ENCODE results near the gene ZFAND2B. TPM values are rescaled to one million over a fixed set of nuclear protein-coding genes. Genes with fewer than 3 reads are reported as not detected.

Gene ZFAND2B
- polyA plus RNA-seq, 1 donor (not counting 4 experiments of a cell fraction or from before 2014, with no cell fraction given), result 23.2 TPM

DNA sequence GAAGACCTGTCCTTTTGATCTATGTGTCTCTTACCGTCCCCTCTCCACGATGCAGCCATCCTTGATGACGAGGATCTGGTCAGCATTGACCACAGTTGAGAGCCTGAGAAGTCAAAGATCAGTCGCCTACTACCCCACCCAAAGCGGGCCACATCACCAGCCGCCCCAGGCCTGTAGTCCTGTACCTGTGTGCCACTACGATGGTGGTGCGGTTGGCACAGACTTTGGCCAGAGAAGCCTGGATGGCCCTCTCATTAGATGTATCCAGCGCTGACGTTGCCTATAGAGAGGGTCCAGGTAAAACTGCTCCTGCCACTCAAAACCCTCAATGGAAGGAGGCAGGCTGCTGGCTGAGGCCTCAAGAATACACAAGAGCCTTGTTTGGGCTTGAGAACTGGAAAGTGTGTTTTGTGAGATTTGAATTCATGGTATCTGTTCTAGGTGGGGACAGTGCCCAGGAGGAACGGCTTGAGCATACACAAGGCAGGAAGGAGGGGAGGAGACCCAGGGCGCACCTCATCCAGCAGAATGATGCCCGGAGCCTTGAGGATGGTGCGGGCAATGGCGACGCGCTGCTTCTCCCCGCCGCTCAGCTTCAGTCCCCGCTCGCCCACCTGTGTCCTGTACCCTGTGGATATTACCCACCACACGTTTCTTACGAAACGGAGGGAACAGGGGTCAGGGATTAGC is 3.8 kb downstream of the ZFAND2B start:
- Histone ChIP-seq H3K79me2 (ENCODE audit: control insufficient read depth, insufficient read depth, low read length) (no peaks in the 10 kb centered on the region), H2AFZ (ENCODE audit: control insufficient read depth, low read length) (no peak overlapping the region), H3K27ac (ENCODE audit: control insufficient read depth, insufficient read depth, low read length) (no peak overlapping the region), H3K4me1 (ENCODE audit: control insufficient read depth, extremely low read depth, insufficient read depth, low read length) (peaks cover 16% of the 10 kb centered on the region), H3K4me3 (ENCODE audit: control insufficient read depth in 2 of 3, extremely low read depth in 1 of 3, insufficient read depth in 2 of 3, low read depth in 1 of 3, low read length in 3 of 3) (no peak overlapping the region), H3K36me3 (ENCODE audit: control insufficient read depth in 2 of 2, extremely low read depth in 1 of 2, insufficient read depth in 2 of 2, low read length in 2 of 2) (peaks cover 23 to 29% of the 10 kb centered on the region in 2 experiments), H4K20me1 (ENCODE audit: control insufficient read depth, extremely low read depth, insufficient read depth, low read length) (no peaks in the 10 kb centered on the region), H3K9me3 (ENCODE audit: control insufficient read depth, low read depth, low read length) (no peaks in the 10 kb centered on the region), H3K27me3 (ENCODE audit: control insufficient read depth, extremely low read depth, insufficient read depth, low read length) (no peaks in the 10 kb centered on the region), H3K4me2 (ENCODE audit: control insufficient read depth, extremely low read depth, insufficient read depth, low read depth, low read length) (no peak overlapping the region), H3K9ac (ENCODE audit: control insufficient read depth, extremely low read depth, insufficient read depth, low read length) (no peak overlapping the region), H3K9me1 (ENCODE audit: control insufficient read depth, extremely low read depth, insufficient read depth, low read length) (no peaks in the 10 kb centered on the region)
- dilution Hi-C loops (cut with MboI; ENCODE audit: extremely low pct_ligation_motif_present, low sequenced_read_pairs), result no loop called here
- no peak for DNase-seq (ENCODE audit: low read depth, low spot score)
- no peak for FAIRE-seq
- TF ChIP-seq, protein P1, sequence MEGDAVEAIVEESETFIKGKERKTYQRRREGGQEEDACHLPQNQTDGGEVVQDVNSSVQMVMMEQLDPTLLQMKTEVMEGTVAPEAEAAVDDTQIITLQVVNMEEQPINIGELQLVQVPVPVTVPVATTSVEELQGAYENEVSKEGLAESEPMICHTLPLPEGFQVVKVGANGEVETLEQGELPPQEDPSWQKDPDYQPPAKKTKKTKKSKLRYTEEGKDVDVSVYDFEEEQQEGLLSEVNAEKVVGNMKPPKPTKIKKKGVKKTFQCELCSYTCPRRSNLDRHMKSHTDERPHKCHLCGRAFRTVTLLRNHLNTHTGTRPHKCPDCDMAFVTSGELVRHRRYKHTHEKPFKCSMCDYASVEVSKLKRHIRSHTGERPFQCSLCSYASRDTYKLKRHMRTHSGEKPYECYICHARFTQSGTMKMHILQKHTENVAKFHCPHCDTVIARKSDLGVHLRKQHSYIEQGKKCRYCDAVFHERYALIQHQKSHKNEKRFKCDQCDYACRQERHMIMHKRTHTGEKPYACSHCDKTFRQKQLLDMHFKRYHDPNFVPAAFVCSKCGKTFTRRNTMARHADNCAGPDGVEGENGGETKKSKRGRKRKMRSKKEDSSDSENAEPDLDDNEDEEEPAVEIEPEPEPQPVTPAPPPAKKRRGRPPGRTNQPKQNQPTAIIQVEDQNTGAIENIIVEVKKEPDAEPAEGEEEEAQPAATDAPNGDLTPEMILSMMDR (optimal IDR thresholded peaks at IDR 0.05 in 1 of 3, IDR thresholded peaks at IDR 0.05 in 1 of 3, conservative IDR thresholded peaks at IDR 0.05 in 1 of 3; ENCODE audit: extremely low read depth in 1 of 3, insufficient read depth in 2 of 3, low read length in 3 of 3), result no peak
- TF ChIP-seq EZH2 (IDR thresholded peaks at IDR 0.05; ENCODE audit: low read length), result no peak

DNA sequence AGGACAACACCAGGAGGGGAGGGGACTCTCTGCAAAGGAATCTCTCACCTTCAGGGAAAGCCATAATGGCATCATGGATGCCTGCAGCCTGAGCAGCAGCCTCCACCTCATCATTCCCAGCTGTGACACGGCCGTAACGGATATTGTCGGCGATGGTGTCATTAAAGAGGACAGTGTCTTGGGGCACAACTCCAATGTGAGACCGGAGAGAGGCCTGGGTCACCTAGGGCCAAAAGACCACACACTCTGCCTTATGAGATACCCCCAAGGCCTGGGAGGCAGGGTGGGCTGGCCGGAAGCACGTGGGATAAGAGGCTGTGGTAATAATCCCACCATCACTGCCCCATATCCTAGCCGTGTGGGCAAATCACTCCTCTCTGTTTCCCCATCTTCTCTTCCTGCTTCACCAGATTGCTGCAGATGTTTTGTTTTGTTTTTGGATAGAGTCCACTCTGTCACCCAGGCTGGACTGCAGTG is 4.3 kb downstream of the ZFAND2B start:
- dilution Hi-C loops (cut with MboI; ENCODE audit: extremely low pct_ligation_motif_present, low sequenced_read_pairs), result no loop called here

More for the DNA sequence above, 4.3 kb downstream of the ZFAND2B start:
- H3K9me1 ChIP-seq (ENCODE audit: control insufficient read depth, extremely low read depth, insufficient read depth, low read length), result no peaks in the 10 kb centered on the region
- H3K27me3 ChIP-seq (ENCODE audit: control insufficient read depth, extremely low read depth, insufficient read depth, low read length), result no peaks in the 10 kb centered on the region
- no peaks in the 10 kb centered on the region for H4K20me1 ChIP-seq (ENCODE audit: control insufficient read depth, extremely low read depth, insufficient read depth, low read length)
- no peak for TF ChIP-seq EZH2 (IDR thresholded peaks at IDR 0.05; ENCODE audit: low read length)
- H3K27ac ChIP-seq (ENCODE audit: control insufficient read depth, insufficient read depth, low read length), result no peak overlapping the region
- DNase-seq (ENCODE audit: low read depth, low spot score), result no peak
- FAIRE-seq, result no peak
- H3K9ac ChIP-seq (ENCODE audit: control insufficient read depth, extremely low read depth, insufficient read depth, low read length), result no peak overlapping the region
- H3K4me1 ChIP-seq (ENCODE audit: control insufficient read depth, extremely low read depth, insufficient read depth, low read length), result peaks cover 16% of the 10 kb centered on the region
- no peaks in the 10 kb centered on the region for H3K79me2 ChIP-seq (ENCODE audit: control insufficient read depth, insufficient read depth, low read length)
- no peak overlapping the region for H3K4me3 ChIP-seq (ENCODE audit: control insufficient read depth in 2 of 3, extremely low read depth in 1 of 3, insufficient read depth in 2 of 3, low read depth in 1 of 3, low read length in 3 of 3)
- H3K36me3 ChIP-seq (ENCODE audit: control insufficient read depth in 2 of 2, extremely low read depth in 1 of 2, insufficient read depth in 2 of 2, low read length in 2 of 2), result peaks cover 23 to 29% of the 10 kb centered on the region in 2 experiments
- no peak overlapping the region for H3K4me2 ChIP-seq (ENCODE audit: control insufficient read depth, extremely low read depth, insufficient read depth, low read depth, low read length)
- H2AFZ ChIP-seq (ENCODE audit: control insufficient read depth, low read length), result no peak overlapping the region
- H3K9me3 ChIP-seq (ENCODE audit: control insufficient read depth, low read depth, low read length), result no peaks in the 10 kb centered on the region
